Calu3 (cell line): ENCODE measurements around the gene ARHGAP45. TPM values are rescaled to one million over a fixed set of nuclear protein-coding genes. Genes with fewer than 3 reads are reported as not detected.

ENCODE experiments used
- BruUV-seq: library from RNA; stranded (reverse); fragments of 400-500 nt; replicated peaks from 2 replicates; lab custom pipeline; 2021; lab: Mats Ljungman, UMichigan
- CTCF ChIA-PET: fragments of 300-600 bp; sonication (Branson Sonifier 250); formaldehyde crosslinking; loops from one replicate; lab custom pipeline; 2022; ENCODE audit warnings: antibody characterized with exemption; lab: Charles Lee
- DNase-seq: peaks from one replicate; pipeline ENCODE4 v3.0.0; 2022
- H3K27ac Mint-ChIP-seq: one replicate; pipeline ENCODE4 v1.8.0; 2022; ENCODE audit warnings: mixed read lengths; ENCODE audit not compliant: unreplicated experiment
- H3K27me3 Mint-ChIP-seq: one replicate; pipeline ENCODE4 v1.8.0; 2022; ENCODE audit warnings: mixed read lengths; ENCODE audit not compliant: unreplicated experiment
- H3K36me3 Mint-ChIP-seq: one replicate; pipeline ENCODE4 v1.8.0; 2022; ENCODE audit warnings: mild to moderate bottlenecking, moderate library complexity, mixed read lengths; ENCODE audit not compliant: insufficient read depth, unreplicated experiment
- H3K4me1 Mint-ChIP-seq: one replicate; pipeline ENCODE4 v1.8.0; 2022; ENCODE audit warnings: mild to moderate bottlenecking, low read depth, mixed read lengths; ENCODE audit not compliant: unreplicated experiment
- H3K4me3 Mint-ChIP-seq: one replicate; pipeline ENCODE4 v1.8.0; 2022; ENCODE audit warnings: mild to moderate bottlenecking, low read depth, moderate library complexity, mixed read lengths; ENCODE audit not compliant: unreplicated experiment
- H3K9me3 Mint-ChIP-seq: one replicate; pipeline ENCODE4 v1.8.0; 2022; ENCODE audit warnings: low read depth, mixed read lengths; ENCODE audit not compliant: unreplicated experiment
- intact Hi-C: fragments of 100-400 bp; cut with micrococcal nuclease; formaldehyde crosslinking; loops from one replicate; pipeline ENCODE4 v1.10.0; 2022; ENCODE audit not compliant: unreplicated experiment
- total RNA-seq: library from RNA; stranded (reverse); gene quantifications from 2 replicates; pipeline ENCODE4 v1.2.3, GENCODE V29; 2022
- TF ChIP-seq, protein P1 (sequence below): fragments of 200-600 bp; IDR thresholded peaks from one replicate; pipeline ENCODE4 v1.8.0; 2022; ENCODE audit warnings: antibody characterized with exemption; ENCODE audit not compliant: unreplicated experiment

Gene ARHGAP45
- total RNA-seq, 1 experiment from 2014 or later, result 10.4 TPM

DNA sequence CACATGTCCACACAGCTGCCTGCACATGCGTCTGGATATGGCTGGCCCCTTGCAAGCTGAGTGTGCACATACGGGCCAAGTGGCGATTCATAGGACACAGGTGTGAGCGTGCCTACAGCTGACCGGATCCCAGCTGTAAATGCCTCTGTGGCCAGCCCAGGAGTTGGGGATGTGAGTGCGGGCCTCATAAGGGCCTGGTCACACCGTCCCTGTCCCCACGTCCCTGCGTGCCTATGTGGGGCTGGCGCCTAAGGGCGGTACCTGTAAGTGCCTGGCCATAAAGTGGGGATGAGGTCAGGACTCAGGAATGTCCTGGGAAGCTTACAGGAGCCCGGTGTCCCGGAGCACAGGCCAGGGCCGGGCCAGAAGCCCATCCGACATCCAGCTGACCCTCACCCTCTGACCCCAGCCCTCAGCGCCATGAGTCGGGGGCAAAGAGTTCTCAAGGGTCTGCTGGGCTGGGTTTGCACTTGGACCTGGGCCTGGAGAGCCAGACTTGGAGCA, 1.3 kb upstream of the ARHGAP45 start:
- Mint-ChIP-seq H3K4me1 (peaks cover 10% of the 10 kb centered on the region), H3K27me3 (no peaks in the 10 kb centered on the region), H3K36me3 (peaks cover 38% of the 10 kb centered on the region), H3K9me3 (no peaks in the 10 kb centered on the region), H3K4me3 (peak overlapping the region; percentile 58), H3K27ac (no peak overlapping the region)
- intact Hi-C loops, result no loop called here
- TF ChIP-seq, protein P1, sequence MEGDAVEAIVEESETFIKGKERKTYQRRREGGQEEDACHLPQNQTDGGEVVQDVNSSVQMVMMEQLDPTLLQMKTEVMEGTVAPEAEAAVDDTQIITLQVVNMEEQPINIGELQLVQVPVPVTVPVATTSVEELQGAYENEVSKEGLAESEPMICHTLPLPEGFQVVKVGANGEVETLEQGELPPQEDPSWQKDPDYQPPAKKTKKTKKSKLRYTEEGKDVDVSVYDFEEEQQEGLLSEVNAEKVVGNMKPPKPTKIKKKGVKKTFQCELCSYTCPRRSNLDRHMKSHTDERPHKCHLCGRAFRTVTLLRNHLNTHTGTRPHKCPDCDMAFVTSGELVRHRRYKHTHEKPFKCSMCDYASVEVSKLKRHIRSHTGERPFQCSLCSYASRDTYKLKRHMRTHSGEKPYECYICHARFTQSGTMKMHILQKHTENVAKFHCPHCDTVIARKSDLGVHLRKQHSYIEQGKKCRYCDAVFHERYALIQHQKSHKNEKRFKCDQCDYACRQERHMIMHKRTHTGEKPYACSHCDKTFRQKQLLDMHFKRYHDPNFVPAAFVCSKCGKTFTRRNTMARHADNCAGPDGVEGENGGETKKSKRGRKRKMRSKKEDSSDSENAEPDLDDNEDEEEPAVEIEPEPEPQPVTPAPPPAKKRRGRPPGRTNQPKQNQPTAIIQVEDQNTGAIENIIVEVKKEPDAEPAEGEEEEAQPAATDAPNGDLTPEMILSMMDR, result no peak
- peak; percentile 32 for DNase-seq
- CTCF ChIA-PET, result interaction anchor here (2.0 kb wide), 1 partner anchor 9 kb away, joined by 12 read pairs; no protein-coding TSS in a partner anchor
- no TSS peak for BruUV-seq

DNA sequence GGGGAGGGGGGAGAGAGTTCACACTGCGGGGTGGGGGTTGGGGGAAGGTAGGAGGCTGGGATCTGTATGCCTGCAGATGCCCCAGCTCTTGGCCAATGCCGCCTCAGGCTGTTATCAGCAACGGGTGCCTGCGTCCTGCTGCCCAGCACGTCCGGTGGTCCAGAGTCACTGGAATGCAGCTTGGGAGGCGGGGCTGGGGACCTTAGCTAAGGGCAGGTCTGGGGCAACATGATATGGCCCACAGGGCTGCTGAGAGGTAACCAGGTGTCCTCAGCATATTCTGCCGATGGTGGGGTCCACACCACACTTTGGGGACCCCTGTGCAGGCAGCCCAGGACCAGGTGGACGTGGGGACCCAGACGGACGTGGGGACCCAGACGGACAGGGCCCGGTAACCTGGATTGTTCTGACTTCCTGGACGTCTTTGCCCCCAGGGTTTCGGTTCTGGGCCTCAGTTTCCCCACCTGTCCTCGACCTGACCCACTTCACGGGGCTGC, 668 bp upstream of the ARHGAP45 start:
- H3K4me3 Mint-ChIP-seq, result peak overlapping the region; percentile 58
- intact Hi-C loops, result no loop called here
- CTCF ChIA-PET, result interaction anchor here (0.5 to 2.0 kb wide), 2 partner anchors 9 to 33 kb away, joined by 3 to 12 read pairs; no protein-coding TSS in a partner anchor
- TF ChIP-seq, protein P1, result no peak
- H3K36me3 Mint-ChIP-seq, result peaks cover 38% of the 10 kb centered on the region
- no TSS peak for BruUV-seq
- H3K9me3 Mint-ChIP-seq, result no peaks in the 10 kb centered on the region
- no peaks in the 10 kb centered on the region for H3K27me3 Mint-ChIP-seq
- DNase-seq, result peak; percentile 34
- peaks cover 10% of the 10 kb centered on the region for H3K4me1 Mint-ChIP-seq
- H3K27ac Mint-ChIP-seq, result no peak overlapping the region

DNA sequence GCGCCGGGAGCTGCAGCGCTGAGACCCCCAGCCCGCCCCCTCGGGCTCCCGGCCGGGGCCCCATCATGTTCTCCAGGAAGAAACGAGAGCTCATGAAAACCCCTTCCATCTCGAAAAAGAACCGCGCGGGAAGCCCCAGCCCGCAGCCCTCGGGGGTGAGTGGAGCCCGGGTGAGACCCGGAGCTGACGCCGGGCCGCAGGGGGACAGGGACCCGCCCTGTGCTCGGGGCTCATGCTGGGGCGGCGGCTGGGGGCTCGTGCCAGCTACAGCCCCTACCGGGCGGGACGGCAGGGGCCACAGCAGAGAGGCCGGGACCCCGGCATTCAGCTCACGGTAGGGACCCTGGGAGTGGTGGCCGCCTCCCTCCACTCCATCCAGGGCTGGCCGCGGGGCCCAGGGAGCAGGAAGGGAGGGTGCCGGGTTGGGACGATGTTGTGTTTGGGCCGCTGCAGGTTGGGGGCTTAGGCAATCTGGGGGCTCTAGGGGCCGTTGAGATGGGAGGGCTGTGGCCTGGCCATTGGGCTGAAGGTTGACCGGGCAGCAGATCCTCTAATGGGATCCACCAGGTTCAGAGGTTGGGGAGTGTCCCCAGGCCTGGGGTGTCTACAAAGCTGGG, 482 bp downstream of the ARHGAP45 start:
- H3K9me3 Mint-ChIP-seq, result no peaks in the 10 kb centered on the region
- CTCF ChIA-PET, result interaction anchor here (0.7 kb wide), 1 partner anchor 34 kb away, joined by 5 read pairs; no protein-coding TSS in a partner anchor
- peaks cover 10% of the 10 kb centered on the region for H3K4me1 Mint-ChIP-seq
- intact Hi-C loops, result no loop called here
- peaks cover 33% of the 10 kb centered on the region for H3K36me3 Mint-ChIP-seq
- H3K27me3 Mint-ChIP-seq, result no peaks in the 10 kb centered on the region
- no TSS peak for BruUV-seq
- DNase-seq, result no peak
- TF ChIP-seq, protein P1, result no peak
- no peak overlapping the region for H3K27ac Mint-ChIP-seq
- H3K4me3 Mint-ChIP-seq, result peak overlapping the region; percentile 58

DNA sequence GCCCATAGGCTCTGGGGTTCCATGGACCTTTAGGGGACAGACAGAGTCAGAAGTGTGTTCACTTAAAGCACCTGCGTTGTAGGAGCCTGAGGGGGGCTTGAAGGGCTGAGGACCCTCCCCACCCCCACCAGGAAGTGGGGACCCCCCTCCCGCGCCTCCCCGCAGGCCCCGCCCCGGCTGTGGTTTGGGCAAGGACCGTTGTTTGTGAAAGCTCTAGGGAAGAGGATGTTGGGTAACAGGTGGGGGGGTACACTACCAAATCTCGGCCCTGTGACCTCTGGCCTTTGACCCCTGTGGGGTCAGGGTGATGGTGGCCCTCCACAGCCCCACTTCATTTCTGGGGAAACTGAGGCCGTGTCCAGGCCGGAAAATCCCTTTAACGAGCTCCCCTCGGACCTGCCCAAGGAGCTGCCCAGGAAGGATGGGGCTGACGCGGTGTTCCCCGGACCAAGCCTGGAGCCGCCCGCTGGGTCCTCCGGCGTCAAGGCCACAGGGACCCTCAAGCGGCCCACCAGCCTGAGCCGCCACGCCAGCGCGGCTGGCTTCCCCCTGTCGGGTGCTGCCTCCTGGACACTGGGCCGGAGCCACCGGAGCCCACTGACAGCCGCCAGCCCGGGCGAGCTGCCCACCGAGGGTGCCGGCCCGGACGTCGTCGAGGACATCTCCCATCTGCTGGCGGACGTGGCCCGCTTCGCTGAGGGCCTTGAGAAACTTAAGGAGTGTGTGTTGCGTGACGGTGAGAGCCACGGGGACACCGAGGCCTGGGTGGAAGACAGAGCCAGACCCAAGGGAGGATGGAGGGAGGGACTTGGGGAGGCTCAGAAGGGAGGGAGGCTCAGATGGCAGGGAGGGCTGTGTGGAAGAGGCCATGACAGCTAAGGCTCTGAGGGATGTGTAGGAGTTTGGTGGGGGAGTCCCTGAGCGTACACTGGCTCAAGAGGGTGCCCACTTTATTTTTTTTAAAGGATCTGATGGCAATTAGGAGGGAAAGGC, 1.3 kb downstream of the ARHGAP45 start:
- DNase-seq, result no peak
- CTCF ChIA-PET, result no interaction called here
- TF ChIP-seq, protein P1, result no peak
- BruUV-seq, result no TSS peak
- peaks cover 31% of the 10 kb centered on the region for H3K36me3 Mint-ChIP-seq
- H3K27ac Mint-ChIP-seq, result no peak overlapping the region
- intact Hi-C loops, result no loop called here
- peaks cover 10% of the 10 kb centered on the region for H3K4me1 Mint-ChIP-seq
- H3K27me3 Mint-ChIP-seq, result no peaks in the 10 kb centered on the region
- H3K9me3 Mint-ChIP-seq, result no peaks in the 10 kb centered on the region
- H3K4me3 Mint-ChIP-seq, result peak overlapping the region; percentile 58
